HepG2 (cell line): ENCODE results near the gene PTAR1.

Experiments
- FOSL2 ChIP-seq: sonication (generic); formaldehyde crosslinking; IDR thresholded peaks from 2 replicates; pipeline ENCODE4 v1.4.0; 2020; ENCODE audit warnings: missing genetic modification reagents
- GTF2F1 ChIP-seq: fragments of 150-350 bp; IDR thresholded peaks from 2 replicates; pipeline ENCODE4 v1.6.1; 2014; ENCODE audit warnings: low read length
- HDAC2 ChIP-seq: sonication (generic); formaldehyde crosslinking; IDR thresholded peaks from 2 replicates; pipeline ENCODE4 v1.4.0; 2020; ENCODE audit warnings: missing genetic modification reagents
- SIN3A ChIP-seq: IDR thresholded peaks from 2 replicates; pipeline ENCODE4 v1.6.1; 2011; ENCODE audit warnings: low read depth, mild to moderate bottlenecking, control low read depth, low read length, borderline replicate concordance
- SMAD3 ChIP-seq: sonication (generic); formaldehyde crosslinking; IDR thresholded peaks from 2 replicates; pipeline ENCODE4 v1.4.0; 2020; ENCODE audit warnings: missing genetic modification reagents
- SNAPC2 ChIP-seq: sonication (generic); formaldehyde crosslinking; IDR thresholded peaks from 2 replicates; pipeline ENCODE4 v1.8.1; 2022; ENCODE audit warnings: mild to moderate bottlenecking, missing genetic modification reagents
- SP1 ChIP-seq, 2 experiments: fragments of 450-650 bp in 1 of 2; sonication (generic) in 1 of 2; formaldehyde crosslinking in 1 of 2; IDR thresholded peaks; 2 replicates each; pipeline versions ENCODE4 v1.4.0 to v1.6.1; 2016 to 2020; ENCODE audit warnings: missing genetic modification reagents in 1 of 2
- SPEN ChIP-seq: sonication (generic); formaldehyde crosslinking; IDR thresholded peaks from 2 replicates; pipeline ENCODE4 v1.5.1; 2020; ENCODE audit warnings: low read depth, mild to moderate bottlenecking, missing genetic modification reagents
- USF2 ChIP-seq, 2 experiments: sonication (generic) in 1 of 2; formaldehyde crosslinking in 1 of 2; IDR thresholded peaks; 2 replicates each; pipeline versions ENCODE4 v1.5.1 to v1.6.1; 2011 to 2020; ENCODE audit warnings: borderline replicate concordance in 1 of 2, low read depth in 1 of 2, low read length in 1 of 2, mild to moderate bottlenecking in 1 of 2, missing genetic modification reagents in 1 of 2, moderate library complexity in 1 of 2
- ZNF24 ChIP-seq: fragments of 450-650 bp; IDR thresholded peaks from 2 replicates; pipeline ENCODE4 v1.6.1; 2017; ENCODE audit warnings: antibody characterized with exemption, mild to moderate bottlenecking
- ZNF547 ChIP-seq: sonication (generic); formaldehyde crosslinking; IDR thresholded peaks from 2 replicates; pipeline ENCODE4 v1.5.1; 2020; ENCODE audit warnings: mild to moderate bottlenecking, missing genetic modification reagents
- ZNF766 ChIP-seq: sonication (generic); formaldehyde crosslinking; IDR thresholded peaks from 2 replicates; pipeline ENCODE4 v1.5.0; 2020; ENCODE audit warnings: missing genetic modification reagents, borderline replicate concordance
- TF ChIP-seq, protein P1 (sequence below): sonication (generic); formaldehyde crosslinking; IDR thresholded peaks from 2 replicates; pipeline ENCODE4 v1.8.0; 2022; ENCODE audit warnings: low read depth, missing genetic modification reagents

DNA sequence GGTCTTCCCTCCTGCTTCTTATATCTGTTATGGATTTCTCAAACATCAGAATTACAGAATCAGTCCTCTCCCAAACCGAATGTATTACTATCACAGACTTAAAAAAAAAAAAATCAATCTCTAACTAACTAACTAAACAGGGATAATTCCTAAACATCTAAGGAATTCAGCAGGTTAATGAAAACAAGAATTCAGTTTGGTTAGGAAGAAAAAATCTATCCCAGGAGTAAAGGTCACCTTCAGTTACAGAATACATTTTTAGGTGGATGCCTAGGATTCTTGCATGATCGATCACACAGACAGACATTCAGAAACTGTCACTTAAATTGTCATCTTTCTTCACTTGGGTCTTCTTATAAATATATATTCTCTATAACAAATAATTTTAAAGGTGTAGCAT, 11.5 kb downstream of the PTAR1 start:
- TF ChIP-seq HDAC2 (peak; percentile 82), GTF2F1 (no peak), SIN3A (no peak), SMAD3 (CRISPR knock-in tag) (no peak), ZNF24 (no peak), SP1 (IDR thresholded peaks at IDR 0.05) (no peak), SP1 (CRISPR knock-in tag; IDR thresholded peaks at IDR 0.05) (no peak), USF2 (IDR thresholded peaks at IDR 0.05; ENCODE audit: low read depth, low read length) (no peak), USF2 (CRISPR knock-in tag; IDR thresholded peaks at IDR 0.05; ENCODE audit: borderline replicate concordance) (no peak), SPEN (no peak), ZNF547 (no peak), FOSL2 (CRISPR knock-in tag) (no peak), ZNF766 (CRISPR knock-in tag) (no peak), SNAPC2 (CRISPR knock-in tag) (no peak)
- TF ChIP-seq, protein P1, sequence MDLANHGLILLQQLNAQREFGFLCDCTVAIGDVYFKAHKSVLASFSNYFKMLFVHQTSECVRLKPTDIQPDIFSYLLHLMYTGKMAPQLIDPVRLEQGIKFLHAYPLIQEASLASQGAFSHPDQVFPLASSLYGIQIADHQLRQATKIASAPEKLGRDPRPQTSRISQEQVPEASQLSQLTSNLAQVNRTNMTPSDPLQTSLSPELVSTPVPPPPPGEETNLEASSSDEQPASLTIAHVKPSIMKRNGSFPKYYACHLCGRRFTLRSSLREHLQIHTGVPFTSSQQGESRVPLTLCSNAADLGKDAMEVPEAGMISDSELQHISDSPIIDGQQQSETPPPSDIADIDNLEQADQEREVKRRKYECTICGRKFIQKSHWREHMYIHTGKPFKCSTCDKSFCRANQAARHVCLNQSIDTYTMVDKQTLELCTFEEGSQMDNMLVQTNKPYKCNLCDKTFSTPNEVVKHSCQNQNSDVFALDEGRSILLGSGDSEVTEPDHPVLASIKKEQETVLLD (CRISPR knock-in tag), result no peak
